Measurements from ENCODE around the gene STAB1. TPM values are rescaled to one million over a fixed set of nuclear protein-coding genes. Genes with fewer than 3 reads are reported as not detected.

STAB1 gene
- total RNA-seq, 1 donor from 2014 or later: 67.3 TPM

GRCh38 chr3:52517796-52518722, 22.9 kb downstream of the STAB1 start:
- peak overlapping the region in 1 of 3 donors; percentile 49 for H3K4me3 ChIP-seq (ENCODE audit: low read length in 3 of 3)
- no peaks in the 10 kb centered on the region for H3K9me3 ChIP-seq (ENCODE audit: control insufficient read depth in 3 of 3, low read length in 3 of 3)
- peaks cover 0 to 4% (median 0%) of the 10 kb centered on the region in 3 donors for H3K4me1 ChIP-seq (ENCODE audit: control insufficient read depth in 3 of 3, insufficient read depth in 3 of 3, low read length in 3 of 3)
- H3K36me3 ChIP-seq (ENCODE audit: control insufficient read depth in 3 of 3, insufficient read depth in 3 of 3, low read length in 3 of 3): peaks cover 0 to 3% (median 2%) of the 10 kb centered on the region in 3 donors
- peak overlapping the region in 1 of 3 donors; percentile 50 for H3K9ac ChIP-seq (ENCODE audit: low read depth in 1 of 3, low read length in 3 of 3)
- no peaks in the 10 kb centered on the region for H3K27me3 ChIP-seq (ENCODE audit: control insufficient read depth in 3 of 3, insufficient read depth in 3 of 3, low read length in 3 of 3)
- H3K27ac ChIP-seq (ENCODE audit: low read depth, low read length): no peak overlapping the region

GRCh38 chr3:52518723-52519444, 23.7 kb downstream of the STAB1 start:
- Histone ChIP-seq H3K4me1 (ENCODE audit: control insufficient read depth in 3 of 3, insufficient read depth in 3 of 3, low read length in 3 of 3) (peaks cover 0 to 4% (median 0%) of the 10 kb centered on the region in 3 donors), H3K9me3 (ENCODE audit: control insufficient read depth in 3 of 3, low read length in 3 of 3) (no peaks in the 10 kb centered on the region), H3K4me3 (ENCODE audit: low read length in 3 of 3) (peak overlapping the region in 1 of 3 donors; percentile 49), H3K36me3 (ENCODE audit: control insufficient read depth in 3 of 3, insufficient read depth in 3 of 3, low read length in 3 of 3) (peaks cover 0 to 3% (median 2%) of the 10 kb centered on the region in 3 donors), H3K27ac (ENCODE audit: low read depth, low read length) (no peak overlapping the region), H3K27me3 (ENCODE audit: control insufficient read depth in 3 of 3, insufficient read depth in 3 of 3, low read length in 3 of 3) (no peaks in the 10 kb centered on the region), H3K9ac (ENCODE audit: low read depth in 1 of 3, low read length in 3 of 3) (peak overlapping the region in 1 of 3 donors; percentile 50)

- Histone ChIP-seq H3K4me3 (ENCODE audit: low read length in 3 of 3) (no peak overlapping the region), H3K9ac (ENCODE audit: low read depth in 1 of 3, low read length in 3 of 3) (no peak overlapping the region), H3K9me3 (ENCODE audit: control insufficient read depth in 3 of 3, low read length in 3 of 3) (no peaks in the 10 kb centered on the region), H3K36me3 (ENCODE audit: control insufficient read depth in 3 of 3, insufficient read depth in 3 of 3, low read length in 3 of 3) (peaks cover 3% of the 10 kb centered on the region in 3 donors), H3K27me3 (ENCODE audit: control insufficient read depth in 3 of 3, insufficient read depth in 3 of 3, low read length in 3 of 3) (no peaks in the 10 kb centered on the region), H3K4me1 (ENCODE audit: control insufficient read depth in 3 of 3, insufficient read depth in 3 of 3, low read length in 3 of 3) (peaks cover 0 to 10% (median 5%) of the 10 kb centered on the region in 3 donors), H3K27ac (ENCODE audit: low read depth, low read length) (no peak overlapping the region)
Measured at GRCh38 chr3:52519445-52520140, 24.5 kb downstream of the STAB1 start.

- Histone ChIP-seq H3K9ac (ENCODE audit: low read depth in 1 of 3, low read length in 3 of 3) (no peak overlapping the region), H3K4me1 (ENCODE audit: control insufficient read depth in 3 of 3, insufficient read depth in 3 of 3, low read length in 3 of 3) (peaks cover 2 to 13% (median 9%) of the 10 kb centered on the region in 3 donors), H3K36me3 (ENCODE audit: control insufficient read depth in 3 of 3, insufficient read depth in 3 of 3, low read length in 3 of 3) (peaks cover 3 to 5% (median 3%) of the 10 kb centered on the region in 3 donors), H3K4me3 (ENCODE audit: low read length in 3 of 3) (no peak overlapping the region), H3K27me3 (ENCODE audit: control insufficient read depth in 3 of 3, insufficient read depth in 3 of 3, low read length in 3 of 3) (no peaks in the 10 kb centered on the region), H3K27ac (ENCODE audit: low read depth, low read length) (no peak overlapping the region), H3K9me3 (ENCODE audit: control insufficient read depth in 3 of 3, low read length in 3 of 3) (no peaks in the 10 kb centered on the region)
Measured at GRCh38 chr3:52520141-52520667, 25.1 kb downstream of the STAB1 start.

- no peak overlapping the region for H3K4me3 ChIP-seq (ENCODE audit: low read length in 3 of 3)
- peaks cover 3 to 5% (median 3%) of the 10 kb centered on the region in 3 donors for H3K36me3 ChIP-seq (ENCODE audit: control insufficient read depth in 3 of 3, insufficient read depth in 3 of 3, low read length in 3 of 3)
- no peaks in the 10 kb centered on the region for H3K9me3 ChIP-seq (ENCODE audit: control insufficient read depth in 3 of 3, low read length in 3 of 3)
- H3K4me1 ChIP-seq (ENCODE audit: control insufficient read depth in 3 of 3, insufficient read depth in 3 of 3, low read length in 3 of 3): peaks cover 9 to 20% (median 16%) of the 10 kb centered on the region in 3 donors
- H3K27ac ChIP-seq (ENCODE audit: low read depth, low read length): no peak overlapping the region
- H3K9ac ChIP-seq (ENCODE audit: low read depth in 1 of 3, low read length in 3 of 3): no peak overlapping the region
- no peaks in the 10 kb centered on the region for H3K27me3 ChIP-seq (ENCODE audit: control insufficient read depth in 3 of 3, insufficient read depth in 3 of 3, low read length in 3 of 3)
Measured at GRCh38 chr3:52520716-52521487, 25.8 kb downstream of the STAB1 start.

GRCh38 chr3:52521488-52521824, 26.3 kb downstream of the STAB1 start:
- H3K4me3 ChIP-seq (ENCODE audit: low read length in 3 of 3): no peak overlapping the region
- peaks cover 3 to 5% (median 3%) of the 10 kb centered on the region in 3 donors for H3K36me3 ChIP-seq (ENCODE audit: control insufficient read depth in 3 of 3, insufficient read depth in 3 of 3, low read length in 3 of 3)
- H3K27me3 ChIP-seq (ENCODE audit: control insufficient read depth in 3 of 3, insufficient read depth in 3 of 3, low read length in 3 of 3): no peaks in the 10 kb centered on the region
- H3K27ac ChIP-seq (ENCODE audit: low read depth, low read length): no peak overlapping the region
- H3K9ac ChIP-seq (ENCODE audit: low read depth in 1 of 3, low read length in 3 of 3): no peak overlapping the region
- H3K4me1 ChIP-seq (ENCODE audit: control insufficient read depth in 3 of 3, insufficient read depth in 3 of 3, low read length in 3 of 3): peaks cover 13 to 25% (median 21%) of the 10 kb centered on the region in 3 donors
- no peaks in the 10 kb centered on the region for H3K9me3 ChIP-seq (ENCODE audit: control insufficient read depth in 3 of 3, low read length in 3 of 3)

- no peak overlapping the region for H3K9ac ChIP-seq (ENCODE audit: low read depth in 1 of 3, low read length in 3 of 3)
- H3K9me3 ChIP-seq (ENCODE audit: control insufficient read depth in 3 of 3, low read length in 3 of 3): no peaks in the 10 kb centered on the region
- no peak overlapping the region for H3K4me3 ChIP-seq (ENCODE audit: low read length in 3 of 3)
- no peaks in the 10 kb centered on the region for H3K27me3 ChIP-seq (ENCODE audit: control insufficient read depth in 3 of 3, insufficient read depth in 3 of 3, low read length in 3 of 3)
- H3K4me1 ChIP-seq (ENCODE audit: control insufficient read depth in 3 of 3, insufficient read depth in 3 of 3, low read length in 3 of 3): peaks cover 13 to 30% (median 23%) of the 10 kb centered on the region in 3 donors
- peaks cover 3 to 5% (median 3%) of the 10 kb centered on the region in 3 donors for H3K36me3 ChIP-seq (ENCODE audit: control insufficient read depth in 3 of 3, insufficient read depth in 3 of 3, low read length in 3 of 3)
- no peak overlapping the region for H3K27ac ChIP-seq (ENCODE audit: low read depth, low read length)
Measured at GRCh38 chr3:52521881-52522650, 26.9 kb downstream of the STAB1 start.

- no peaks in the 10 kb centered on the region for H3K27me3 ChIP-seq (ENCODE audit: control insufficient read depth in 3 of 3, insufficient read depth in 3 of 3, low read length in 3 of 3)
- H3K9me3 ChIP-seq (ENCODE audit: control insufficient read depth in 3 of 3, low read length in 3 of 3): no peaks in the 10 kb centered on the region
- no peak overlapping the region for H3K4me3 ChIP-seq (ENCODE audit: low read length in 3 of 3)
- no peak overlapping the region for H3K9ac ChIP-seq (ENCODE audit: low read depth in 1 of 3, low read length in 3 of 3)
- no peak overlapping the region for H3K27ac ChIP-seq (ENCODE audit: low read depth, low read length)
- H3K36me3 ChIP-seq (ENCODE audit: control insufficient read depth in 3 of 3, insufficient read depth in 3 of 3, low read length in 3 of 3): peaks cover 5 to 6% (median 6%) of the 10 kb centered on the region in 3 donors
- peaks cover 13 to 34% (median 24%) of the 10 kb centered on the region in 3 donors for H3K4me1 ChIP-seq (ENCODE audit: control insufficient read depth in 3 of 3, insufficient read depth in 3 of 3, low read length in 3 of 3)
Measured at GRCh38 chr3:52522651-52523251, 27.6 kb downstream of the STAB1 start.

All from skeletal muscle tissue (tissue), 4 donors.